MM.1S (cell line): ENCODE results near the gene ACOT6.

Source experiments
- CTCF ChIP-seq: fragments of 300-600 bp; sonication (generic); IDR thresholded peaks from 2 replicates; pipeline ENCODE4 v1.5.1; 2016; ENCODE audit warnings: antibody characterized with exemption, low read length, mixed read lengths
- EZH2phosphoT487 ChIP-seq: fragments of 300-600 bp; sonication (generic); IDR thresholded peaks from 2 replicates; pipeline ENCODE4 v1.6.1; 2018; ENCODE audit warnings: antibody characterized with exemption, low read length

GRCh38 chr14:73623504-73624054 is 11.3 kb downstream of the ACOT6 start:
- TF ChIP-seq CTCF (no peak), EZH2phosphoT487 (no peak)
